ENCODE measurements around the gene PTGR1. TPM values are rescaled to one million over a fixed set of nuclear protein-coding genes. Genes with fewer than 3 reads are reported as not detected.

Gene PTGR1
- total RNA-seq, 1 donor from 2014 or later = 0.73 TPM

DNA sequence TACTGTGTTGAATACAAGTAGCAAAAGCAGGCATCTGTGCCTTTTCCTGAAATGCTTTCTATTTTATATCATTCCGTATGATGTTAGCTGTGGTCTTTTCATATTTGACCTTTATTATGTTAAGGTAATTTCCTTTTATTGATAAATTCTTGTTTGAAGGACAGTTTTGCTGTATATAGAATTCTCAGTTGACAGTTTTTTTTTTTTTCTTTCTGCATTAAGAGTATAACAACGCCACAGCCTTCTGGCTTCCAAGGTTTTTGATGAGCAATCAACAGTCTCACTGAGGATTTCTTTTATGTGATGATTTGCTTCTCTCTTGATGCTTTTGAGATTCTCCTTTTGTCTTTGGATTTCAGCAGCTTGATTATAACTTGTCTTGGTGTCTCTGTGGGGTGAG is 50.8 kb downstream of the PTGR1 start:
- intact Hi-C loops (cut with micrococcal nuclease) = no loop called here

DNA sequence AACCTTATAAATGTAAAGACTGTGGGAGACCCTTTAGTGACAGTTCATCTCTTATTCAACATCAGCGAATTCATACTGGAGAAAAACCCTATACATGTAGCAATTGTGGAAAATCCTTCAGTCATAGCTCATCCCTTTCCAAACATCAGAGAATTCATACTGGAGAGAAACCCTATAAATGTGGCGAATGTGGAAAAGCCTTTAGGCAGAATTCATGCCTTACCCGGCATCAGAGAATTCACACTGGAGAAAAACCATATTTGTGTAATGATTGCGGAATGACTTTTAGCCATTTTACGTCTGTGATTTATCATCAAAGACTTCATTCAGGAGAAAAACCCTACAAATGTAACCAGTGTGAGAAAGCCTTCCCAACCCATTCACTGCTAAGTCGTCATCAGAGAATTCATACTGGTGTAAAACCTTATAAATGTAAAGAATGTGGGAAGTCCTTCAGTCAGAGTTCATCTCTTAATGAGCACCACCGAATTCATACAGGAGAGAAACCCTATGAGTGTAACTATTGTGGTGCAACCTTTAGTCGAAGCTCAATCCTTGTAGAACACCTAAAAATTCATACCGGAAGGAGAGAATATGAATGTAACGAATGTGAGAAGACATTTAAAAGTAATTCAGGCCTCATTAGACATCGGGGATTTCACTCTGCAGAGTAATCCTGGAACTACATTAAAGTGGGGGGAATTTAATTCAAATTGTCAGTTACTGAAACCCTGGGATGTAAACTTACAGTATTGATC is 56.8 kb downstream of the PTGR1 start:
- intact Hi-C loops (cut with micrococcal nuclease) = no loop called here

DNA sequence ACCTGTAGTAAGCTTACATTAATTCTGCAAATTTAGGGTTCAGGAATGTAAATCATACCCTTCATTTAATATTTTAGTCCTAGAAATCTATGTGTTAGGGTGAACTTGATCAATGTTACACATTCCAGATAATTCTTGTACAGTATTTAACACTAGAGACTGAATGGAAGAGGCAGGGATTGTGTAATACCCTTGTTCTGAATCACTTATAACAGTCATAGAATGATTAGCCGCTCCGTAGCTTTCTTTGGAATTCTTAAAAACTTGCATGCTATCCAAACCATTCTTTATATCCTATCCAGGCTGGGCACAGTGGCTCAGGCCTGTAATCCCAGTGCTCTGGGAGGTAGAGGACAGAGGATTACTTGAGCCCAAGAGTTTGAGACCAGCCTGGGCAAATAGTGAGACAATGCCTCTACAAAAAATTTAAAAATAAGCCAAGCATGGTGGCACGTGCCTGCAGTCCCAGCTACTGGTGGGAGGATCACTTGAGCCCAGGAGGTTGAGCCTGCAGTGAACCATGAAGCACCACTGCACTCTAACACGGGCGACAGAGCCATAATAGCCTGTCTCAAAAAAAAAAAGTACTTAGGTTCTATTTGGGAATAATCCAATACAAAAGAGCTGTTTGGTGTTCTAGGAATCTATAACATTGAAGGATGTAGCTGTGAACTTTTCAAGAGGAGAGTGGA is 66.2 kb downstream of the PTGR1 start:
- intact Hi-C loops (cut with micrococcal nuclease) = no loop called here

DNA sequence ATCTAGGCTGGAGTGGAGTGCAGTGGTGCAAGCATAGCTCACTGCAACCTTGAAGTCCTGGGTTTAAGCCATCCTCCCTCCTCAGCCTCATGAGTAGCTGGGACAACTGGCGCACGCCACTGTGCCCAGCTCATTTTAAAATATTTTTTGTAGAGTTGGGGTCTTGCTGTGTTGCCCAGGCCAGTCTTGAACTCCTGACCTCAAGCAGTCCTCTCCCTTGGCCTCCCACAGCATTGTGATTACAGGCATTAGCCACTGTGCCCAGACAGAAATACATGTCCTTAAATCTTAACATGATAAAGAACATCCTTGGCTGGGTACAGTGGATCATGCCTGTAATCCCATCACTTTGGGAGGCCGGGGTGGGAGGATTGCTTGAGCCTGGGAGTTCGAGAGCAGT is 67.7 kb downstream of the PTGR1 start:
- intact Hi-C loops (cut with micrococcal nuclease) = no loop called here

DNA sequence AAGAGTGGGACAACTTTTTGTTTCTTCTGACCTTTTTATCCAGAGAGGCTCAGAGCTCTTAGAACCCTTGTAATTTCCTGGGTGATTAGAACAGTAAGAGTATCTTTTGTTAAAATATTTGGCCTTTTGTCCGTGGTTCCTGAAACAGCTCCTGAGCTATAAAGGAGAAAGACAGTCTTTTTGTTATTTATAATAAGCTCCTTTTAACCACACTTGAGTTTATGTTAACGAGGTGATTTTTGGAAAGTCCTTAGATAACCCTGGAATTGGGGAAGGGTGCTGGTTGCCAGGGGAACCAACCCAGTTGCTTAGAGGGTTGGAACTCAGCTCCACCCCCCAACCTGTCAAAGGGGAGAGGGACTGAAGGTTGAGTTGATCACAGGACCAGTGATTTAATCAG is 69.7 kb downstream of the PTGR1 start:
- intact Hi-C loops (cut with micrococcal nuclease) = no loop called here

DNA sequence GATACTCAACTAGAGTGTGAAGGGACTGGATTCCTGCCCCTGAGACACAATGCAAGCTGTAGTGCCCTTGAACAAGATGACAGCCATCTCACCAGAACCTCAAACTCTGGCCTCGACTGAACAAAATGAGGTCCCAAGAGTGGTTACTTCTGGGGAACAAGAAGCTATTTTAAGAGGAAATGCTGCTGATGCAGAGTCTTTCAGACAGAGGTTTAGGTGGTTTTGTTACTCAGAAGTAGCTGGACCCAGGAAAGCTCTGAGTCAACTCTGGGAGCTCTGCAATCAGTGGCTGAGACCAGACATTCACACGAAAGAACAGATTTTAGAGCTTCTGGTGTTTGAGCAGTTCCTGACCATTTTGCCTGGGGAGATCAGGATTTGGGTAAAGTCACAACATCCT is 72.1 kb downstream of the PTGR1 start:
- intact Hi-C loops (cut with micrococcal nuclease) = no loop called here

DNA sequence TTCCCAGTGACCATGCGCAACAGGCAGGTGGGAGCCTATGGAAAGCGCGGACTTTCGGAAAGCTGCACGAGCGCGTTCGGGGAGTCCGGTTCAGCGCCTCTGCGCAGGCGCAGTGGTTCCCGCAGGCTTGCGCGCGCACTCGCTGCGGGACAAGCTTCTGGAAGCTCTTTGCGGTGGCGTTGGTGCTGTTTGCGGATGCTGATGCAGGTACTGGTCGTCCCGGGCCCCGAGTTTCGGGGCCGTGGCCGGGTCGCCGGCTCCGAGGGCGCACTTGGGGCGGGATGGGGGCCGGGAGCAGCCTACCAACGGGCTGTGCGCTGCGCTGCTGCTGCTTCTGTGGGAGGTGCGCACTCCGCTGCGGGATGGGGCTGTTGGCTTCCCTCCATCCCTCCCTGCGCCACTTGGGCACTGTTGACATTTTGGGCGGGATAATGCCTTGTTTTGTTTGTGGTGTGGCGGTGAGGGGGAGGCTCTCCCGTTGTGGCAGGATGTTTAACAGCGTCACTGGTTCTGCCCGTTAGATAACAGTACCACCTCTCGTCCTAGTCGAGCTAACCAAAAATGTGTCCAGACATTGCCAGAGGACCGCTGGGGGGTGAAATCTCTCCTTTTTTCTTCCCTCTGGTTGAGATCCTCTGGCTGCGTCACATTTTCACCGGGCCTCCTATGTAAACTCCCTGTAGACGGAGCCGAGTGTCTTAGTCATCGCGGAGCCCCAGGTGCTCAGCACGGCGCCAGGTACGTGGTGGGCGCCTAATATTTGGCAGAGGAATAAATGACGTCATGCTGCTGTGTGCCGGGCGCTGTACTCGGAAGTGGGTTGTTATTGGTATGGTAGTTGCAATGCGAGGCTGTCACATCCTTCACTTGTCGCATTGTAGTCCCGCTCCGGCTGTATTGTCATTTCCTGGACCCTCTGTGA is 74.1 kb downstream of the PTGR1 start, which contains the start of gene ZNF483:
Gene ZNF483 (plus strand): TSS at position 124 of the 922 bp plus-strand sequence. CDS start 2,217 bp downstream, outside the sequence.
- intact Hi-C loops (cut with micrococcal nuclease) = loop anchor here (1.0 kb wide), 2 partner anchors 41 to 106 kb away; partner anchors contain the start of genes DNAJC25 and ECPAS

DNA sequence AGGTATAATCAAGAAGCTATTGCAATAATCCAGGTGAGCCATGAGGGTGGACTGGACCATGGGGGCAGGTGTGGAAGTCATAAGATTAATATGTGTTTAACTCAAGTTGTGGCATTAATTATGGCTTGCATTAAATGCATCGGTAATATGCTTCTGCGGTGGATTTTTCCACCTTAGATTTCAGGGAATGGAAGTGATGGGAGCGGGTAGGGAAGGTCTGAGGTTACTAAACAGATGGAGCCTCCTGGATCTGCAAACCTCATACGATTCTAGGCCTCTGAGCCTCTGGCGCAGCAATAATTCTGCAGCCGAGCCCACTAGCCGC is 74.8 kb downstream of the PTGR1 start:
- intact Hi-C loops (cut with micrococcal nuclease) = loop anchor here (1.0 kb wide), 2 partner anchors 40 to 107 kb away; partner anchors contain the start of genes DNAJC25 and ECPAS

DNA sequence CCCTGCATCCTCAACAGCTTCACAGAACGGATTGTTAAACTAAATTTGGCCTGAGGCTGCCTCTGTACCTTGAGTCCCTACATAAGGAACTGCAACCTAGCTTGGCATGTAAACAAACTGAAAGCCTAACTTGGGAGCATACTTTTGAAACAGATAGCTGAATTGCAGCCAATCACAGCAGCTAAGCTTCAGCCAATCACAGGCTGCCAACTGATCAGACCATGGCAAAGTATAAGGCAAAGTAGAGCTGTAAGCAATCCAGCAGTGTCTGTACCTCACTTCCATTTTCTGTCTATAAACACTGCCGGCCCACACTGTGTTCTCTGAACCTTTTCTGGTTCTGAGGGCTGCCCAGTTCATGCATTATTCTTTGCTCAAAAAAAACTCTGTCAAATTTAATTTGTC is 83.4 kb downstream of the PTGR1 start:
- intact Hi-C loops (cut with micrococcal nuclease) = no loop called here

DNA sequence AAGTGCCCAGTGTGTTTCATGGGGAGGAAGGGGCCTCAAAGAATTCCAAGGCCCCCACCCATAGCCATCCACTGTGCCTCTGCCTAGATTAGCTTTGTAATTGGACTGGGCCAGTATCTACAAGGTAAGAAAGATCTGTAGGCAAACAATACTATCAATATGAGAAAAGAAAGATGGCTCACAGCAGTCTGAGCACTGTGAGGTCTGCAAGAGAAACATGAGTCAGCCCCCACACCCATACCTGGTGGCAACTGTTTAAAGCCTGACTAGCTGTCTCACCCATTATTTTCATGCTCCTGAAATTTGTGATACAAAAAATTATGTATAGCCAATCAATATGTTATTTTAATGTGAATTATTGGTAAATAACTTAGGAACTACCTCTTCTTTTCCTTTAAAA is 84.5 kb downstream of the PTGR1 start:
- intact Hi-C loops (cut with micrococcal nuclease) = no loop called here

Other genes starting within 250 kb of the PTGR1 start
- gene ECPAS, start 115.3 kb downstream of the PTGR1 start, total RNA-seq = 77.1 and 77.5 TPM in 2 replicates
- 4.0 and 5.0 TPM in 2 replicates for gene ZNF483, start 74.5 kb downstream of the PTGR1 start, total RNA-seq
- gene DNAJC25, start 31.7 kb upstream of the PTGR1 start, total RNA-seq = 4.6 TPM in 2 replicates
- 32.9 and 33.0 TPM in 2 replicates for gene GNG10, start 62.0 kb upstream of the PTGR1 start, total RNA-seq
- gene SHOC1, start 195.3 kb upstream of the PTGR1 start, total RNA-seq = not detected in 2 replicates

Measured in T-helper 2 cell treated with Interferon-gamma antibody and Interleukin-4, amounts not matched to agents 100 ng/mL and 5 ng/mL, for 36 hours (primary cell).